Ectodermal cell (in vitro differentiated cells): ENCODE measurements around the gene ABL1.
"Not testable (repeated sequence)": the region's sequence is repeated elsewhere in the genome, so short reads cannot be mapped to it uniquely, and the experiment has no call there.

Source experiments
- H3K27ac ChIP-seq: 2 replicates; pipeline ENCODE4 v1.7.0; 2013; ENCODE audit warnings: mild to moderate bottlenecking, low read depth, low read length; ENCODE audit not compliant: insufficient read depth, poor library complexity, severe bottlenecking
- H3K27me3 ChIP-seq: 2 replicates; pipeline ENCODE4 v1.7.0; 2013; ENCODE audit warnings: mild to moderate bottlenecking, low read length; ENCODE audit not compliant: insufficient read depth, control insufficient read depth, poor library complexity, severe bottlenecking
- H3K36me3 ChIP-seq: one replicate; pipeline ENCODE4 v1.7.0; 2013; ENCODE audit warnings: low read length; ENCODE audit not compliant: control insufficient read depth, insufficient read depth
- H3K4me1 ChIP-seq: one replicate; pipeline ENCODE4 v1.7.0; 2013; ENCODE audit warnings: low read length; ENCODE audit not compliant: control insufficient read depth, insufficient read depth
- H3K4me3 ChIP-seq: 2 replicates; pipeline ENCODE4 v1.7.0; 2013; ENCODE audit warnings: low read depth, low read length, control low read depth; ENCODE audit not compliant: insufficient read depth
- H3K9me3 ChIP-seq: 2 replicates; pipeline ENCODE4 v1.7.0; 2013; ENCODE audit warnings: mild to moderate bottlenecking, low read length, moderate library complexity; ENCODE audit not compliant: control insufficient read depth
- WGBS, 2 experiments: methylation state at CpG; one replicate each; pipeline ENCODE4 v1.1.7; 2013; ENCODE audit warnings: missing lambda C conversion rate in 2 of 2; 5-methylcytosine and 5-hydroxymethylcytosine counted together

ABL1 gene

DNA sequence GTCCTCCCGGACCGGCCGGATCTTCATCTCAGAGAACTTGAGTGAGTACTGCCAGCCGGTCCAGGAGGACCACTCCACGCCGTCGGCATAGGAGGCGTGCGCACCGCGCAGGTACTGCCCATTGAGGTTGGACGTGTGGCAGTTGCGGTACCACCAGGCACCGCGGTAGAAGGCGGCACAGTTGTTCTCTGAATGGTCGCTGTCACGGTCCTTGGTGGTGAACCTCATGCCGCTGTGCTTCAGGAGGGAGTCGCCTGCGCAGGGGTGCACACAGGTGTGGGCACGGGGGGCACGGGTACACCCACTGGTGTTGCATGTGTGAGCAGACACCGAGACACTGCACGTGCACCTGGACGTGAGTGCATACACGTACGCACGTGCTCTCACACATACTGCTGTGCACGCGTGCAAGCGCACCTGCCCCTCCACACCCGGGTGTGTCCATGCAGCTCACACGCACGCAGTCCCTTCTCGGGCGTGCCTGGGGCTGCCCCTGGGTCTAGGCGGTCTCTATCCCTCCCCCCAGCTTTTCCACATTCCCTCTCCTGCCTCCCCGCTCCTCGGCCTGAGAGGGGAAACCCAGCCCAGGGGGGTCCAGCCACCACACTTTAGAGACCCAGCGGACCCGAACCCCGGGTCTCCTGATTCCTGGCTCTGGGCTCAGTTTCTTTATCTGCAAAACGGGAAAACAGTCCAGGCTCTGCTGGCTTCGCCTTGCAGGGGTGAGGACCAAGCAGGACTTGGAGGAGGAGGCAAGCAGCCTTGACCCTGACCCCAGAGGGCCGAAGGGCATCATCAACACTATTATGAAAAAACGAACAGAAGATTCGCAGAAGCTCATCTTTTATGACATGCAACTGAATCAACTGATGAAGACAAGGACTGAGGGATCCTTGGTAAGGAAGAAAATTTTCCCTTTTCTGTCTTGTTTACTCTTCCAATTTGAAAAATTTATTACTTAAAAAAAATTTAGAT lies 69.3 kb downstream of the ABL1 start:
- no peak overlapping the region for H3K4me3 ChIP-seq
- WGBS, 2 experiments: 94 to 95% methylated on average over 48 of the region's 48 CpGs
- H3K4me1 ChIP-seq: no peaks in the 10 kb centered on the region
- no peaks in the 10 kb centered on the region for H3K36me3 ChIP-seq
- no peaks in the 10 kb centered on the region for H3K9me3 ChIP-seq
- no peak overlapping the region for H3K27ac ChIP-seq
- no peaks in the 10 kb centered on the region for H3K27me3 ChIP-seq

- WGBS, 2 experiments: 93% methylated on average over 24 of the region's 24 CpGs
Observed at GRCh38 chr9:130905125-130905901, 70.3 kb downstream of the ABL1 start.

DNA sequence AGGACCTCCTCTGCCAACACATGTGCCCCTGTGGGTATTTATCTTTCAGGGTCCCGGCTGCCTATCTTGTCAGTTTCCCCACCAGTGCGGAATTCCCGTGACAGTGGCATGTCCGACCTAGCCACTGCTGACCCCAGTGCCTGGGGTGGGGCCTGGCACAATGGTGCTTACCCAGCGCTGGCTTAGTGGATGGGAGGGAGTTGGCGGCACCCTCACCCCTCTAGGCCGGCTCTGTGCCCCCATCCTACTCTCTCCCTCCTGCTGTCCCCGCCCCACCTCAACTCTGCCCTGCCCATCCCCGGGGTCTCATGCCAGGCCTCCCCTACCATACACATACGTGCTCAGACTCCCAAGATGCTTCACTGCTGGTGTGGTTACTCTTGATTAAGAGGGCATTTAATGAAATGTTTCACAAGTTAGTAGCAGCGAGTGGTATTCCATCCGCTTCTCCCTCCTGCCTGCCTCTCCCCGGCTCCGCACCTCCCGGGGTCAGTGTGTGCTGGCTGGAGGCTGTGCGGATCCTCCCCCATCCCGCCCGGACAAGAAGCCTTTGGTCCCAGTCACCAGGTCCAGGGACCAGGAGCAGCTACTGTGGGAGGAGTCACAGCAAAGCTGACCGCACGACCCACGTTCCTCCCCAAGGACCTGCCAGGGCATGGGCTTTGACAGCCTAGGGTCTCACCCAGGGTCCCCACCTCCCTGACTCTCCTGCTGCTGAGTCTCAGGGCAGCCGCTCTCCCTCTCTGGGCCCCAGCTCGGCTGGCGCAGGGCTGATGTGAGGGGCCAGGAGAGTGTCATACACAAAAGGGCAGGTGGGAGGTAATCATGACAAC lies 71.1 kb downstream of the ABL1 start:
- no peak overlapping the region for H3K27ac ChIP-seq
- no peaks in the 10 kb centered on the region for H3K27me3 ChIP-seq
- H3K4me3 ChIP-seq: no peak overlapping the region
- H3K4me1 ChIP-seq: no peaks in the 10 kb centered on the region
- no peaks in the 10 kb centered on the region for H3K36me3 ChIP-seq
- no peaks in the 10 kb centered on the region for H3K9me3 ChIP-seq
- 79 to 82% methylated on average over 24 of the region's 24 CpGs for WGBS, 2 experiments

More at GRCh38 chr9:130905125-130905901, 70.3 kb downstream of the ABL1 start:
- no peaks in the 10 kb centered on the region for H3K27me3 ChIP-seq
- no peaks in the 10 kb centered on the region for H3K9me3 ChIP-seq
- no peaks in the 10 kb centered on the region for H3K36me3 ChIP-seq
- H3K4me1 ChIP-seq: no peaks in the 10 kb centered on the region
- H3K27ac ChIP-seq: no peak overlapping the region
- no peak overlapping the region for H3K4me3 ChIP-seq

DNA sequence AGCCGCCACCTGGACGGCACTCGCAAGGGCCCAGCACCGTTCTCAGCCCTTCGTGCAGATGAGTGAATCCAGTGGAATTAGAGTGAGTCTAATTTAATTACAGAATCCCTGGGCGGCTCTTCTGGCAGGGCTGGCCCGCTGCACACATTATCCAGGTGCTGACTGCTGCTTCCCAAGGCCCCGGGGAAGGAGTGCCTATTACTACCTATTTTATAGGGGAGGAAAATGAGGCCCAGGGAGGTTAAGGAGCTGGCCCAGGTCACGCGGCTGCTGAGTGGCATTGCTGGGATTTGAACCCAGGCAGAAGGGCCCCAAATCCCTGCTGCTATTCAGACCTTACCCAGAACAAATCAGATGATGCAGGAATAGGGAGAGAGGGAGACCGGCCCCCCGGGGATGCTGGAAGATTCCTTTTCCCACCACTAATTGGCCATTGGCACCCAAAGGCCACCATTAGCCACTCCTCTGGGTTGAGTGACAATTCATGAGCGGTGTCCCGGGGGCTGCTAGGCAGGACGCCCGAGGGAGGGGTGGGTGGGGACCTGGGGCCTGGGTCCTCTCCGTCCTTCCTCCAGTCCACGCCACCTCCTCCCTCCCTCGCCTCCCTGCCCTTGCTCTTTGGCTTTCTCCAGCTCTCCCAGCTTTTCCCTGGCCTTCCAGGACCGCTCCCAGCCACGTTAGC lies 71.8 kb downstream of the ABL1 start:
- WGBS, 2 experiments: 84% methylated on average over 21 of the region's 21 CpGs
- Histone ChIP-seq H3K36me3 (no peaks in the 10 kb centered on the region), H3K27ac (no peak overlapping the region), H3K27me3 (no peaks in the 10 kb centered on the region), H3K4me1 (no peaks in the 10 kb centered on the region), H3K4me3 (no peak overlapping the region), H3K9me3 (no peaks in the 10 kb centered on the region)

GRCh38 chr9:130908146-130908877 lies 73.3 kb downstream of the ABL1 start:
- Histone ChIP-seq H3K4me1 (peaks cover 9% of the 10 kb centered on the region), H3K36me3 (no peaks in the 10 kb centered on the region), H3K27ac (no peak overlapping the region), H3K9me3 (no peaks in the 10 kb centered on the region), H3K4me3 (no peak overlapping the region), H3K27me3 (no peaks in the 10 kb centered on the region)
- 80 to 81% methylated on average over 22 of the region's 22 CpGs for WGBS, 2 experiments

DNA sequence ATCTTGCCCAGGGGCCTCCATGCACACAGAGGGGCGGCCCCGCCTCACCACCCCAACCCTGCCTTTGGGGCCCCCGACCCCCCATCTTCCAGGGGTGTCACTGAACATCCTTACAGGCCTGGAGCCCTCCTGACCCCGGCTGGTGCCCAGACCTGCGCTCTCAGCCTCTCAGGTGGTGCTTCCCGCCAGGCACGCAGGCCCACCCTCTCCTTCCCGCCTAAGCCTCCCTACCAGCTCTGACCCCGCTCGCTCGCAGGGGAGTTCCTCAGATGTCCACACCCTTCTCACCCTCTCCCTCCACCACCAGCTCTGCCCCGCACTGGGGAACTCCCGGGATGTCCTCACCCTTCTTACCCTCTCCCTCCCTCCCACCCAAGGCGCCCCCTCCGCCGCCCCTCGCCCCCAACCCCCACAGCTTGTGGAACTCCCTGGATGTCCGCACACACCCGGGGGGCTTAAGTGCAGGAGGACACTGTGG lies 73.9 kb downstream of the ABL1 start:
- no peak overlapping the region for H3K4me3 ChIP-seq
- peaks cover 15% of the 10 kb centered on the region for H3K4me1 ChIP-seq
- no peak overlapping the region for H3K27ac ChIP-seq
- H3K36me3 ChIP-seq: no peaks in the 10 kb centered on the region
- 75 to 78% methylated on average over 16 to 17 of the region's 19 CpGs for WGBS, 2 experiments
- H3K27me3 ChIP-seq: no peaks in the 10 kb centered on the region
- H3K9me3 ChIP-seq: no peaks in the 10 kb centered on the region

DNA sequence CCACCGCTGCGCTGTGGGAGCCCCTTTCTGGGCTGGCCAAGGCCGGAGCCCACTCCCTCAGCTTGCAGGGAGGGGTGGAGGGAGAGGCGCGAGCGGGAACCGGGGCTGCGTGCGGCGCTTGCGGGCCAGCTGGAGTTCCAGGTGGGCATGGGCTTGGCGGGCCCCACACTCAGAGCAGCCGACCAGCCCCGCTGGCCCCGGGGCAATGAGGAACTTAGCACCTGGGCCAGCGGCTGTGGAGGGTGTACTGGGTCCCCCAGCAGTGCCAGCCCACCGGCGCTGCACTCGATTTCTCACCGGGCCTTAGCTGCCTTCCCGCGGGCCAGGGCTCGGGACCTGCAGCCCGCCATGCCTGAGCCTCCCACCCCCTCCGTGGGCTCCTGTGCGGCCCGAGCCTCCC lies 75.0 kb downstream of the ABL1 start:
- H3K4me3 ChIP-seq, H3K36me3 ChIP-seq, H3K27ac ChIP-seq, H3K27me3 ChIP-seq, H3K9me3 ChIP-seq: not testable (repeated sequence)
- 94 to 95% methylated on average over 27 of the region's 27 CpGs for WGBS, 2 experiments
- H3K4me1 ChIP-seq: peaks cover 22% of the 10 kb centered on the region

DNA sequence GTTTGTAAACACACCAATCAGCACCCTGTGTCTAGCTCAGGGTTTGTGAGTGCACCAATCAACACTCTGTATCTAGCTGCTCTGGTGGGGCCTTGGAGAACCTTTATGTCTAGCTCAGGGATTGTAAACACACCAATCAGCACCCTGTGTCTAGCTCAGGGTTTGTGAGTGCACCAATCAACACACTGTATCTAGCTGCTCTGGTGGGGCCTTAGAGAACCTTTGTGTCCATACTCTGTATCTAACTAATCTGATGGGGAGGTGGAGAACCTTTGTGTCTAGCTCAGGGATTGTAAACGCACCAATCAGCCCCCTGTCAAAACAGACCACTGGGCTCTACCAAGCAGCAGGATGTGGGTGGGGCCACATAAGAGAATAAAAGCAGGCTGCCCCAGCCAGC lies 75.6 kb downstream of the ABL1 start:
- H3K27me3 ChIP-seq, H3K4me3 ChIP-seq, H3K36me3 ChIP-seq, H3K9me3 ChIP-seq, H3K27ac ChIP-seq: not testable (repeated sequence)
- 67 to 74% methylated on average over 1 of the region's 1 CpG for WGBS, 2 experiments
- peaks cover 22% of the 10 kb centered on the region for H3K4me1 ChIP-seq
